Upper lobe of left lung (tissue), 6 donors: ENCODE data around the gene PTPN23. TPM values are rescaled to one million over a fixed set of nuclear protein-coding genes. Genes with fewer than 3 reads are reported as not detected.

Experiments
- ATAC-seq, 2 donors: fragments of 200-7000 bp; cut with Tn5 transposase; one replicate each; pipeline ENCODE4 v1.9.1; 2022; ENCODE audit warnings: mild to moderate bottlenecking in 2 of 2, moderate library complexity in 2 of 2; ENCODE audit not compliant: low FRiP score in 2 of 2
- DNase-seq, 2 donors: peaks; one replicate each; pipeline ENCODE4 v3.0.0-alpha.2; 2019 to 2020
- H3K27ac ChIP-seq, 4 donors: fragments of 200-600 bp; sonication (generic); one replicate each; pipeline ENCODE4 v1.5.1; 2016 to 2019
- H3K27me3 ChIP-seq, 4 donors: fragments of 200-600 bp; sonication (generic); one replicate each; pipeline ENCODE4 v1.5.1; 2017 to 2019
- H3K36me3 ChIP-seq, 4 donors: fragments of 200-600 bp; sonication (generic); one replicate each; pipeline ENCODE4 v1.5.1; 2016 to 2019
- H3K4me1 ChIP-seq, 4 donors: fragments of 200-600 bp; sonication (generic); one replicate each; pipeline ENCODE4 v1.5.1; 2018 to 2019
- H3K4me3 ChIP-seq, 4 donors: fragments of 200-600 bp; sonication (generic); one replicate each; pipeline ENCODE4 v1.5.1; 2017 to 2019; ENCODE audit warnings: mild to moderate bottlenecking in 2 of 4, moderate library complexity in 1 of 4
- H3K9me3 ChIP-seq, 4 donors: fragments of 200-600 bp; sonication (generic); one replicate each; pipeline ENCODE4 v1.5.1; 2018 to 2019
- EP300 ChIP-seq, 4 donors: sonication (generic); formaldehyde crosslinking; IDR thresholded peaks; one replicate each; pipeline ENCODE4 v1.5.1; 2017; ENCODE audit warnings: antibody characterized with exemption in 4 of 4, control low read depth in 2 of 4
- POLR2A ChIP-seq, 4 donors: fragments of 450-650 bp; IDR thresholded peaks; one replicate each; pipeline ENCODE4 v1.5.1; 2016 to 2017; ENCODE audit warnings: antibody characterized with exemption in 4 of 4, mild to moderate bottlenecking in 2 of 4
- POLR2AphosphoS5 ChIP-seq, 2 donors: sonication (generic); formaldehyde crosslinking; IDR thresholded peaks; one replicate each; pipeline ENCODE4 v1.5.1; 2017; ENCODE audit warnings: antibody characterized with exemption in 2 of 2
- WGBS, 2 donors: methylation state at CpG; one replicate each; pipeline ENCODE4 v1.1.5; 2017 to 2018; 5-methylcytosine and 5-hydroxymethylcytosine counted together
- total RNA-seq, 6 donors: library from RNA; depleted of rRNA in 4 of 6; stranded (reverse); fragments of >200 nt in 4 of 6; gene quantifications; one replicate each; pipeline versions ENCODE4 v1.1.0 to v1.2.1, GENCODE V29; 2016 to 2021
- TF ChIP-seq, protein P1 (sequence below), 6 experiments: fragments of 450-650 bp in 4 of 6; fragments of 200-600 bp in 2 of 6; sonication (generic) in 2 of 6; IDR thresholded peaks; one replicate each; pipeline ENCODE4 v1.5.1; 2016 to 2019; ENCODE audit warnings: antibody characterized with exemption in 6 of 6
- donor health status: DM: no; HTN: no; CAD: no; lungs with moderate emphysema.
- donor health status: DM: no; HTN: yes; CAD: no; lungs with severe emphysema.

Gene PTPN23
- total RNA-seq, 6 donors from 2014 or later, result 32.7 to 93.3 (median 53.7) TPM

DNA sequence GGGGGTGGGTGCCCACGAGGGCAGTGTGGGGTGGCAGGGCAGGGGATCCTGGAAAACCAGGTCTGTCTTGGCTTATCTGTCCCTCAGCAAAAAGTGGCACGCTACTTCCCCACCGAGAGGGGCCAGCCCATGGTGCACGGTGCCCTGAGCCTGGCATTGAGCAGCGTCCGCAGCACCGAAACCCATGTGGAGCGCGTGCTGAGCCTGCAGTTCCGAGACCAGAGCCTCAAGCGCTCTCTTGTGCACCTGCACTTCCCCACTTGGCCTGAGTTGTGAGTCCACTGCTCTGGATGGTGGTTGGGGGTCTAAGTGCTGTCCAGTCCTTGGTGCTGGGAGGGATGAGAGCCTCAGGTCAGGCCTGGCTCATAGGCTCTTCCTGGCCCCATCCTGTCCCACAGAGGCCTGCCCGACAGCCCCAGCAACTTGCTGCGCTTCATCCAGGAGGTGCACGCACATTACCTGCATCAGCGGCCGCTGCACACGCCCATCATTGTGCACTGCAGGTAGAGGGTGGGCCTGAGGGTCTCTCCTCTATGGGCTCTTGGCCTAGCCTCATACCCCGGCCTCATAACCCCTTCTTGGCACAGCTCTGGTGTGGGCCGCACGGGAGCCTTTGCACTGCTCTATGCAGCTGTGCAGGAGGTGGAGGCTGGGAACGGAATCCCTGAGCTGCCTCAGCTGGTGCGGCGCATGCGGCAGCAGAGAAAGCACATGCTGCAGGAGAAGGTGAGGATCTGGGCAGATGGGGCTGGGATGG lies 31.1 kb downstream of the PTPN23 start:
- Histone ChIP-seq H3K27me3 (no peaks in the 10 kb centered on the region), H3K27ac (no peak overlapping the region), H3K9me3 (no peaks in the 10 kb centered on the region), H3K4me3 (no peak overlapping the region), H3K4me1 (no peaks in the 10 kb centered on the region), H3K36me3 (peaks cover 44 to 96% (median 89%) of the 10 kb centered on the region in 4 donors)
- ATAC-seq (no peak), DNase-seq (peak in 1 of 2 donors; percentile 76)
- 92 to 96% methylated on average over 18 to 24 of the region's 24 CpGs for WGBS, 2 donors
- TF ChIP-seq EP300 (IDR thresholded peaks at IDR 0.05) (no peak), POLR2A (IDR thresholded peaks at IDR 0.05) (no peak), POLR2AphosphoS5 (IDR thresholded peaks at IDR 0.05) (no peak)
- TF ChIP-seq, protein P1, sequence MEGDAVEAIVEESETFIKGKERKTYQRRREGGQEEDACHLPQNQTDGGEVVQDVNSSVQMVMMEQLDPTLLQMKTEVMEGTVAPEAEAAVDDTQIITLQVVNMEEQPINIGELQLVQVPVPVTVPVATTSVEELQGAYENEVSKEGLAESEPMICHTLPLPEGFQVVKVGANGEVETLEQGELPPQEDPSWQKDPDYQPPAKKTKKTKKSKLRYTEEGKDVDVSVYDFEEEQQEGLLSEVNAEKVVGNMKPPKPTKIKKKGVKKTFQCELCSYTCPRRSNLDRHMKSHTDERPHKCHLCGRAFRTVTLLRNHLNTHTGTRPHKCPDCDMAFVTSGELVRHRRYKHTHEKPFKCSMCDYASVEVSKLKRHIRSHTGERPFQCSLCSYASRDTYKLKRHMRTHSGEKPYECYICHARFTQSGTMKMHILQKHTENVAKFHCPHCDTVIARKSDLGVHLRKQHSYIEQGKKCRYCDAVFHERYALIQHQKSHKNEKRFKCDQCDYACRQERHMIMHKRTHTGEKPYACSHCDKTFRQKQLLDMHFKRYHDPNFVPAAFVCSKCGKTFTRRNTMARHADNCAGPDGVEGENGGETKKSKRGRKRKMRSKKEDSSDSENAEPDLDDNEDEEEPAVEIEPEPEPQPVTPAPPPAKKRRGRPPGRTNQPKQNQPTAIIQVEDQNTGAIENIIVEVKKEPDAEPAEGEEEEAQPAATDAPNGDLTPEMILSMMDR (IDR thresholded peaks at IDR 0.05), result no peak

DNA sequence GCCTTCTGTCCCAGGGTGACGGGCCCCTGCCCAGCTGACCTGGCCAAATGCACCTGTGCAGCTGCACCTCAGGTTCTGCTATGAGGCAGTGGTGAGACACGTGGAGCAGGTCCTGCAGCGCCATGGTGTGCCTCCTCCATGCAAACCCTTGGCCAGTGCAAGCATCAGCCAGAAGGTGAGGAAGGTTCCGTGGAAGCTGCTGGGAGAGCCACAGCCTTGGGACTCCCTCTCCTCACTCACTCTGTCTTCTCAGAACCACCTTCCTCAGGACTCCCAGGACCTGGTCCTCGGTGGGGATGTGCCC lies 31.6 kb downstream of the PTPN23 start:
- ATAC-seq, result no peak
- no peak for TF ChIP-seq POLR2AphosphoS5 (IDR thresholded peaks at IDR 0.05)
- peaks cover 48 to 96% (median 90%) of the 10 kb centered on the region in 4 donors for H3K36me3 ChIP-seq

DNA sequence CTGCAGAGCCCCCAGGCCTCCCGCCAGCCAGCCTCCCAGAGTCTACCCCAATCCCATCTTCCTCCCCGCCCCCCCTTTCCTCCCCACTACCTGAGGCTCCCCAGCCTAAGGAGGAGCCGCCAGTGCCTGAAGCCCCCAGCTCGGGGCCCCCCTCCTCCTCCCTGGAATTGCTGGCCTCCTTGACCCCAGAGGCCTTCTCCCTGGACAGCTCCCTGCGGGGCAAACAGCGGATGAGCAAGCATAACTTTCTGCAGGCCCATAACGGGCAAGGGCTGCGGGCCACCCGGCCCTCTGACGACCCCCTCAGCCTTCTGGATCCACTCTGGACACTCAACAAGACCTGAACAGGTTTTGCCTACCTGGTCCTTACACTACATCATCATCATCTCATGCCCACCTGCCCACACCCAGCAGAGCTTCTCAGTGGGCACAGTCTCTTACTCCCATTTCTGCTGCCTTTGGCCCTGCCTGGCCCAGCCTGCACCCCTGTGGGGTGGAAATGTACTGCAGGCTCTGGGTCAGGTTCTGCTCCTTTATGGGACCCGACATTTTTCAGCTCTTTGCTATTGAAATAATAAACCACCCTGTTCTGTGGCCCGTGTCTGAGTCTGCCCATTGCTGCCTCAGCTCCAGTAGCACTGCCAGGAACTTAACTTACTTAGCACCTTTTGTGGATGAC lies 32.2 kb downstream of the PTPN23 start:
- no peaks in the 10 kb centered on the region for H3K9me3 ChIP-seq
- H3K4me3 ChIP-seq, result no peak overlapping the region
- DNase-seq (peak in 1 of 2 donors; percentile 63), ATAC-seq (no peak)
- peaks cover 46 to 92% (median 85%) of the 10 kb centered on the region in 4 donors for H3K36me3 ChIP-seq
- no peaks in the 10 kb centered on the region for H3K4me1 ChIP-seq
- WGBS, 2 donors, result 92 to 94% methylated on average over 8 to 10 of the region's 12 CpGs
- H3K27ac ChIP-seq, result no peak overlapping the region
- TF ChIP-seq, protein P1 (IDR thresholded peaks at IDR 0.05), result no peak
- TF ChIP-seq EP300 (IDR thresholded peaks at IDR 0.05) (no peak), POLR2AphosphoS5 (IDR thresholded peaks at IDR 0.05) (no peak), POLR2A (IDR thresholded peaks at IDR 0.05) (no peak)
- H3K27me3 ChIP-seq, result no peaks in the 10 kb centered on the region

More for the DNA sequence above, 31.6 kb downstream of the PTPN23 start:
- 89 to 100% methylated on average over 3 to 4 of the region's 5 CpGs for WGBS, 2 donors
- Histone ChIP-seq H3K27ac (no peak overlapping the region), H3K27me3 (no peaks in the 10 kb centered on the region), H3K4me1 (no peaks in the 10 kb centered on the region), H3K9me3 (no peaks in the 10 kb centered on the region), H3K4me3 (no peak overlapping the region)
- DNase-seq, result no peak

DNA sequence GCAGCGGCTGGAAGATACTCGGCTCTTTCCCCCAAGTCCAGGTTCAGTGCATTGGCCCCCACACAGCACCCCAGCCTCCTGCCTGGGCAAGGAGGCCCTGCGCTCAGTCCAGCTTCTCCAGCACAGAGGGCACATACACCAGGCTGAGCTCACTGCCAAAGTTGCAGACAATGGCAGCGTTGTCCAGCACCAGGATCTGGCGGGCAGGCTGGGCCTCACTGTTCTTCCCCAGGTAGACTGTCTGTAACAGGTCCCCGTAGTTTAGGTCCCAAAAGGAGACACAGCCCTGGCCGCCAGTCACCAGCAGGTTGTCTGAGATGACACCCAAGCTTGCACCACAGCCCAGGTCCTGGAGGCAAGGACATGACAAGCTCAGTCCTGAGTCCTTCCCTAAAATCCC lies 32.9 kb downstream of the PTPN23 start:
- WGBS, 2 donors, result 90 to 92% methylated on average over 5 to 7 of the region's 7 CpGs
- DNase-seq, result peak in 1 of 2 donors; percentile 30
- Histone ChIP-seq H3K27me3 (no peaks in the 10 kb centered on the region), H3K36me3 (peaks cover 45 to 92% (median 85%) of the 10 kb centered on the region in 4 donors), H3K9me3 (no peaks in the 10 kb centered on the region), H3K4me1 (no peaks in the 10 kb centered on the region), H3K27ac (no peak overlapping the region), H3K4me3 (no peak overlapping the region)
- no peak for ATAC-seq
- TF ChIP-seq, protein P1 (IDR thresholded peaks at IDR 0.05), result no peak
- no peak for TF ChIP-seq POLR2AphosphoS5 (IDR thresholded peaks at IDR 0.05)
- TF ChIP-seq EP300 (IDR thresholded peaks at IDR 0.05), result no peak
- no peak for TF ChIP-seq POLR2A (IDR thresholded peaks at IDR 0.05)

DNA sequence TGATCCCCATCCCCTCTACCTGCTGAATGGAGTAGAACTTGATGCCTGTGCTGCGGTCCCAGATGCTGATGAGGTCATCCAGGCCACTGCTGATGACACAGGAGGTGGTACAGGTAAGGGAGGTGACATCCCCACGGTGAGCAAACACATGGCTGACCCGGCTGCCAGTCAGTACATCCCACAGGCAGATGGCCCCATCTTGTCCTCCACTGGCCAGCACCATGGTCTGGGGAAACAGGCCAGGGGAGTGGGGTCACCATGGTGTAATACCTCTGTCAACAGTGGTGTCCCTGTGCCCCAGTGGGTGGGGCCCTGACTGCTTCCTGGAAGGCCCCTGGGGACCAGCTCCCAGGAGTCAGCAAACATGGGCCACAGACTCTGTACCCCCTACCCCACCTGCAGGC lies 33.3 kb downstream of the PTPN23 start:
- H3K27ac ChIP-seq, result no peak overlapping the region
- WGBS, 2 donors, result 79% methylated on average over 2 of the region's 3 CpGs; no CpG with 5 or more reads in 1 of the 2 donors
- ATAC-seq (no peak), DNase-seq (no peak)
- no peaks in the 10 kb centered on the region for H3K4me1 ChIP-seq
- peaks cover 44 to 92% (median 85%) of the 10 kb centered on the region in 4 donors for H3K36me3 ChIP-seq
- H3K4me3 ChIP-seq, result no peak overlapping the region
- TF ChIP-seq POLR2A (IDR thresholded peaks at IDR 0.05) (no peak), POLR2AphosphoS5 (IDR thresholded peaks at IDR 0.05) (no peak), EP300 (IDR thresholded peaks at IDR 0.05) (no peak)
- H3K9me3 ChIP-seq, result no peaks in the 10 kb centered on the region
- no peaks in the 10 kb centered on the region for H3K27me3 ChIP-seq
